NCI-H748 (cell line): ENCODE measurements around the gene NGF.
"Not testable (repeated sequence)": the region's sequence is repeated elsewhere in the genome, so short reads cannot be mapped to it uniquely, and the experiment has no call there.

ENCODE experiments used
- DNase-seq: peaks from one replicate; lab custom pipeline; 2025; ENCODE audit not compliant: unreplicated experiment; lab: John Stamatoyannopoulos, UW

NGF gene

DNA sequence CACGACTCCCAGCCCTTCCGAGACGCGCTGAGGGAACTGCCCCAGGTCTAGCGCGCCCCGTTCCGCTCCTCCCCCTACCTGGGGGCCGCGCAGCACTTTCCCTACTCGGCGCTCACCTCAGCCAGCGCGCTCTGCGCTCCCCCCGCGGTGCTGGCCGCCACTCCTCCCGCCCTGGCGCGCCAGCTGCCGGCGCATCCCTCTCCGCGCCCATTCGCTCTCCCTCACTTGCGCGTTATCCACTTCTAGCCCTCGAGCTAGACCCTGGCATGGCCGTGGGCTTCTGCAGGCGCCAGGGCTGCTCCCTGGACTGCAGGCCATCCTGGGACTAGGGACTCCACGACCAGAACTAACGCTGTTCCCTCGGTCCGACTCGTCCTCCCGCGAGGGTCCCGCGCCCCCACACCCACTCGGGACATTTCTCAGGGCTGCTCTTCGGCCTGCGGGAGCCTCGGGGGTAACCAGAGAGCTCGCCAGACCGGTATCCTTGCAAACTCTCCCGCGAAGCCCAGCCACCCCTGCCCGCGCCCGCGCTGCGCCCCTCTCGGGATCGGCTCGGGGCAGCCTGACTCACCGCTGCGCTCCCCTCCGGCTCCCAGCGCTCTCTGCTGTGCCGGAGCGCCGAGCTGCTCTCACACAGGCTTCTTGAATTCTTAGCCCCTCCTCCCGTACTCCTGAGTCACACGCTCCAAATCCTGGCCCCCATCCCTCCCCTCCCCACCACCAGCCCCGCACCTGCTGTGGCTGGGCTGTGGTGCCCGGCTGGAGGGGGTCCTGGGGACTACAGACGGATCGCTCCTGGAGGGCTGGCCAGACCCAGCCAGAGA lies at the start of gene NGF:
Gene NGF (minus strand): TSS at position 617 of the 824 bp plus-strand sequence. CDS start 51,454 bp downstream, outside the sequence.
- peak; percentile 87 for DNase-seq

DNA sequence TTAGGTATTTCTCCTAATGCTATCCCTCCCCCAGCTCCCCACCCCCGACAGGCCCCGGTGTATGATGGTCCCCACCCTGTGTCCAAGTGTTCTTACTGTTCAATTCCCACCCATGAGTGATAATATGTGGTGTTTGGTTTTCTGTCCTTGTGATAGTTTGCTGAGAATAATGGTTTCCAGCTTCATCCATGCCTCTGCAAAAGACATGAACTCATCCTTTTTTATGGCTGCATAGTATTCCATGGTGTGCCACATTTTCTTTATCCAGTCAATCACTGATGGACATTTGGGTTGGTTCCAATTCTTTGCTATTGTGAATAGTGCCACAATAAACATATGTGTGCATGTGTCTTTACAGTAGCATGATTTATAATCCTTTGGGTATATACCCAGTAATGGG lies 45.4 kb upstream of the NGF start:
- DNase-seq = not testable (repeated sequence)

GRCh38 chr1:115379943-115380342 lies 41.9 kb upstream of the NGF start:
- DNase-seq = no peak

DNA sequence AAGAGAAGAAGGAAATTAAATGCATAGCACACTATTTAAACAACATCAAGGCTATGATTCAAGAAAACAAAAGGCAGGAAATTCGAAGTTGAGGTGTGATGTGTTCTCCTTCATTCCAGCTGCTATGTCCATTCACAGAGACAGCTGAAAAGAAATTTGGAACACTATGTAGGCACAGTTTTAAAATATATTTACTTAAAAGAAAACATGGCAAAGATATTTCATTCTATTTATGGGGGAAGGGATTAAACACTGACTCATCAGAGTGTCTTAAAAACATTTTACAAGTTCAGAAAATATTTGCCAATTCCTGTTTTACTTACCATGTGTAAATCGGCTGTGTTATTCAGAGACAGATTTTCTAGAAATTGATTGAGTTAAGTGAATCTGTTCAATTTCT lies 39.4 kb upstream of the NGF start:
- DNase-seq = no peak

GRCh38 chr1:115374598-115374997 lies 36.5 kb upstream of the NGF start:
- no peak for DNase-seq

- no peak for DNase-seq
Observed at GRCh38 chr1:115373305-115373704, 35.3 kb upstream of the NGF start.

GRCh38 chr1:115365738-115366137 lies 27.7 kb upstream of the NGF start:
- DNase-seq = no peak

GRCh38 chr1:115364780-115365155 lies 26.7 kb upstream of the NGF start:
- no peak for DNase-seq

GRCh38 chr1:115364046-115364779 lies 26.2 kb upstream of the NGF start:
- no peak for DNase-seq

- DNase-seq = no peak
Observed at GRCh38 chr1:115363171-115363570, 25.1 kb upstream of the NGF start.

DNA sequence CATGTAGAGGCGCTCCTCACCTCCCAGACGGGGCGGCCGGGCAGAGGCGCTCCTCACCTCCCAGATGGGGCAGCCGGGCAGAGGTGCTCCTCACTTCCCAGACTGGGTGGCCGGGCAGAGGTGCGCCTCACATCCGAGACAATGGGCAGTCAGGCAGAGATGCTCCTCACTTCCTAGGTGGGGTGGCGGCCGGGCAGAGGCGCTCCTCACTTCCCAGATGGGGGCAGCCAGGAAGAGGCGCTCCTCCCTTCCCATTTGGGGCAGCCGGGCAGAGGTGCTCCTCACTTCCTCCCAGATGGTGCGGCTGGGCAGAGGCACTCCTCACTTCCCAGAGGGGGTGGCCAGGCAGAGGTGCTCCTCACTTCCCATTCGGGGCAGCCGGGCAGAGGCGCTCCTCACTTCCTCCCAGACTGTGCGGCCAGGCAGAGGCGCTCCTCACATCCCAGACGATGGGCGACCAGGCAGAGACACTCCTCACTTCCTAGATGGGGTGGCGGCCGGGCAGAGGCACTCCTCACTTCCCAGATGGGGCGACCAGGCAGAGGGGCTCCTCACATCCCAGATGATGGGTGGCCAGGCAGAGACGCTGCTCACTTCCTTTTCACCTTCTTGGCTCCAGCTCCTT lies 22.6 kb upstream of the NGF start:
- DNase-seq = not testable (repeated sequence)

DNA sequence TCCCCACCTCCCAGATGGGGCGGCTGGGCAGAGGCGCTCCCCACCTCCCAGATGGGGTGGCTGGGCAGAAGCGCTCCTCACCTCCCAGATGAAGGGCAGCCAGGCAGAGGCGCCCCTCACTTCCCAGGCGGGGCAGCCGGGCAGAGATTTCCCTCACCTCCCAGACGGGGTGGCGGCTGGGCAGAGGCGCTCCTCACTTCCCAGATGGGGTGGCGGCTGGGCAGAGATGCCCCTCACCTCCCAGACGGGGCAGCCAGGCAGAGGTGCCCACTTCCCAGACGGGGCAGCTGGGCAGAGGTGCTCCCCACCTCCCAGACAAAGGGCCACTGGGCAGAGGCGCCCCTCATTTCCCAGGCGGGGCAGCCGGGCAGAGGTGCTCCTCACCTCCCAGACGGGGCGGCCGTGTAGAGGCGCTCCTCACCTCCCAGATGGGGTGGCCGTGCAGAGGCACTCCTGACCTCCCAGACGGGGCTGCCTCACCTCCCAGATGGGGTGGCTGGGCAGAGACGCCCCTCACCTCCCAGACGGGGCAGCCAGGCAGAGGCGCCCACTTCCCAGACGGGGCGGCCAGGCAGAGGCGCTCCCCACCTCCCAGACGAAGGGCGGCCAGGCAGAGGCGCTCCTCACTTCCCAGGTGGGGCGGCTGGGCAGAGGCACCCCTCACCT lies 21.9 kb upstream of the NGF start:
- not testable (repeated sequence) for DNase-seq

DNA sequence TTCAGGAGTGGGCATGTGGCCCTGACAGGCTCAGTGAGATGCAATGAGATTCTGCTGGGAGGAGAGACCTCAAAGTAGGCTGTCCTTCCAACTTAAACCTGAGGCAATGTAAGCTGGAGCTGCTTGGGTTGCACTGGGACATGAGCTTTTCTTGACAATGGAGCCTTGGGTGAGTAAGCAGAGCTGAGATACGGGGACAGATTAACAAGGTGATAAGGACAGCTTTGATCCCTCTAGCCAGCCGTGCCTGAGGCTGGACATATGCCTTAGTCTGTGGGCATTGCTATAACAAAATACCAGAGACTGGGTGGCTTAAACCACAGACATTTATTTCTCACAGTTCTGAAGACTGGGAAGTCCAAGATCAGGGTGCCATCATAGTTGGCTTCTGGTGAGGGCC lies 18.3 kb upstream of the NGF start:
- DNase-seq = no peak

DNA sequence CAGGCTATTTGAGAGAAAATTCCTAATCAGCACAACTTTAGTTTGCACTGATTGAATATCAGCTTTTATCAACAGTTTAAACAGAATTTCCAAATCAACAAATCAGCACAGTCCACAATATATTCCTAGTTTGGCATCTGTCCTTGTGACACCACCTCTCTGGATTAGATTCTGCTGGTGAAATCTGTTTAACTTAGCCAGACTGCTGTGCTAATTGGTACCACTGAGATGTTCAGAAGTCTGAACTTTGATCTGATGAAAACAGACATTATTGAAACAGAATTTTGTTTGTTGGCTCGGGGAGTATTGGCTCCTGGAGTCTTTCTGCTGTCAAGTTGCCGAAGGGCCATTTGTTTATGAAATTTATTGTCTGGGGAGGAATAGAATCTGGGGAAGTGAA lies 17.0 kb upstream of the NGF start:
- no peak for DNase-seq

GRCh38 chr1:115351143-115351542 lies 13.1 kb upstream of the NGF start:
- no peak for DNase-seq

GRCh38 chr1:115348636-115349035 lies 10.6 kb upstream of the NGF start:
- DNase-seq = no peak

DNA sequence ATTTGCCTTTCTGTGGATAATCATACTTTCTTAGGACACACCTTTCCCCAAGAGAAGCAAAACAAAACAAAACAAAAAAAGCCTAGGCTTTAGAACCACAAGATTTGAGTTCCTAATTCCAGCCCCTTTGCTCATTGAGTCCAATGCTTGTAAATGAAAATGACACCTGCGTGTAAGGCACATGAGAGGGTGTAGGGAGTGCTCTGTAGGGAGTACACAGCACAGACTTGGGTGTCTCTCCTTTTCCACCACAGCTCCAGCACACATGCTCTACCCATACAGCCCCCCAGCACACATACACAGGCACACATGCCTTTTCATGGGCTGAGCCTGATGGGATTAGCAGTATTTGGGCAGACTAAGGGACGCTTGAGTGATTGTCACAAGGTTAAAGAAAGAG lies 9.2 kb upstream of the NGF start:
- no peak for DNase-seq

GRCh38 chr1:115343200-115343737 lies 5.2 kb upstream of the NGF start:
- no peak for DNase-seq

GRCh38 chr1:115341948-115342347 lies 3.9 kb upstream of the NGF start:
- DNase-seq = no peak

DNA sequence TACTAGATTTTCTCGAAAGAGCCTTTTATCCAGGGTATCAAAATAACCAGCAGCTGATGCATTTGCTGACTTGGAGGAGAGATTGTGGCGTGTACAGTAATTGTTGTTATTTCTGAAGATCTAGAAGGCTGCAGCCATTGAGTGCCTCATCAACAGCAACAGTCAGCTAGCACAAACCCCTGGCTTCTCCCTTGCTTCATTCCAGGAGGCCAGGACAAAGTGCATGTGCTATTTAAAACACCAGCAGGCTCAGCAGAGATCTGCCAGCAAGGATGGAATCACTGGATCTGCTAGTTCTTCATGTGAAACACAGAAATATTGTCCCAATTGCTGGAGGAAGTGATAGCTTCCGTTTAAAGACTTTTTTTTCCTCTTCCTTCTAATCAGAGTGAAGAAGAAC lies 2.8 kb upstream of the NGF start:
- no peak for DNase-seq

GRCh38 chr1:115338457-115338820 lies 390 bp upstream of the NGF start:
- DNase-seq = no peak
